Natural killer cell (primary cell): ENCODE measurements around the gene STX8. TPM values are rescaled to one million over a fixed set of nuclear protein-coding genes. Genes with fewer than 3 reads are reported as not detected.
"Not testable (repeated sequence)": the region's sequence is repeated elsewhere in the genome, so short reads cannot be mapped to it uniquely, and the experiment has no call there.

ENCODE experiments used
- ATAC-seq, 3 donors: fragments of 150-1000 bp in 2 of 3; fragments of 200-7000 bp in 1 of 3; cut with Tn5 transposase; 1 replicate in 1 of 3; 2 replicates in 2 of 3; pipeline ENCODE4 v1.10.0; 2021; ENCODE audit warnings: mild to moderate bottlenecking in 2 of 3, moderate library complexity in 2 of 3
- DNase-seq, 2 donors: peaks; one replicate each; pipeline versions ENCODE4 v3.0.0 to v3.0.0-alpha.2; 2013 to 2021; ENCODE audit warnings: mixed read lengths in 1 of 2
- H3K27ac ChIP-seq: one replicate; pipeline ENCODE4 v1.5.1; 2013; ENCODE audit warnings: mild to moderate bottlenecking, low read length
- H3K27me3 ChIP-seq: one replicate; pipeline ENCODE4 v1.6.1; 2013; ENCODE audit warnings: low read length; ENCODE audit not compliant: control insufficient read depth, insufficient read depth
- H3K36me3 ChIP-seq: one replicate; pipeline ENCODE4 v1.6.1; 2013; ENCODE audit warnings: low read length; ENCODE audit not compliant: control insufficient read depth, insufficient read depth
- H3K4me1 ChIP-seq: one replicate; pipeline ENCODE4 v1.6.1; 2013; ENCODE audit warnings: low read length; ENCODE audit not compliant: control insufficient read depth, insufficient read depth
- H3K4me3 ChIP-seq: one replicate; pipeline ENCODE4 v1.5.1; 2013; ENCODE audit warnings: low read length
- H3K9me3 ChIP-seq: one replicate; pipeline ENCODE4 v1.6.1; 2013; ENCODE audit warnings: low read length; ENCODE audit not compliant: control insufficient read depth, insufficient read depth
- H3K27ac Mint-ChIP-seq, 2 donors: one replicate each; pipeline ENCODE4 v1.8.0; 2022; ENCODE audit warnings: mild to moderate bottlenecking in 2 of 2, mixed read lengths in 2 of 2, moderate library complexity in 1 of 2
- H3K27me3 Mint-ChIP-seq, 2 donors: one replicate each; pipeline ENCODE4 v1.8.0; 2022; ENCODE audit warnings: low read depth in 2 of 2, mixed read lengths in 2 of 2
- H3K36me3 Mint-ChIP-seq: one replicate; pipeline ENCODE4 v1.8.0; 2022; ENCODE audit warnings: mixed read lengths
- H3K4me1 Mint-ChIP-seq, 2 donors: one replicate each; pipeline ENCODE4 v1.8.0; 2022; ENCODE audit warnings: mixed read lengths in 2 of 2
- H3K4me3 Mint-ChIP-seq: one replicate; pipeline ENCODE4 v1.8.0; 2022; ENCODE audit warnings: mild to moderate bottlenecking, moderate library complexity, mixed read lengths
- H3K9me3 Mint-ChIP-seq, 2 donors: one replicate each; pipeline ENCODE4 v1.8.0; 2022; ENCODE audit warnings: mixed read lengths in 2 of 2
- CTCF ChIP-seq: fragments of 200-600 bp; IDR thresholded peaks from one replicate; pipeline ENCODE4 v1.8.0; 2022; ENCODE audit warnings: antibody characterized with exemption
- WGBS: methylation state at CpG from one replicate; pipeline ENCODE4 v1.1.7; 2013; ENCODE audit warnings: missing lambda C conversion rate; ENCODE audit not compliant: insufficient coverage; 5-methylcytosine and 5-hydroxymethylcytosine counted together
- intact Hi-C: fragments of 100-400 bp; cut with micrococcal nuclease; formaldehyde crosslinking; loops from one replicate; pipeline ENCODE4 v1.14.2; 2022
- total RNA-seq, 4 donors: library from RNA; stranded (reverse); fragments of 120-200 nt in 1 of 4; gene quantifications; one replicate each; pipeline versions ENCODE4 v1.2.3 to v1.2.4, GENCODE V29; 2013 to 2022

Gene STX8
- total RNA-seq, 3 donors from 2014 or later (not counting 1 experiment from before 2014, with no cell fraction given), result 96.3 to 141 (median 120) TPM

- Mint-ChIP-seq H3K27ac (peak overlapping the region; percentile 6 to 70), H3K4me1 (peaks cover 41 to 45% of the 10 kb centered on the region in 2 donors), H3K9me3 (no peaks in the 10 kb centered on the region), H3K27me3 (no peaks in the 10 kb centered on the region), H3K36me3 (no peaks in the 10 kb centered on the region), H3K4me3 (peak overlapping the region; percentile 28)
- Histone ChIP-seq H3K36me3 (no peaks in the 10 kb centered on the region), H3K27ac (no peak overlapping the region), H3K4me1 (peaks cover 14% of the 10 kb centered on the region), H3K4me3 (no peak overlapping the region), H3K27me3 (no peaks in the 10 kb centered on the region), H3K9me3 (no peaks in the 10 kb centered on the region)
- no peak for TF ChIP-seq CTCF
- intact Hi-C loops, result no loop called here
- peak in 1 of 3 donors; percentile 57 for ATAC-seq
- 62% methylated on average over 5 of the region's 5 CpGs for WGBS
- DNase-seq, result no peak
These were observed 229.2 kb downstream of the STX8 start for GRCh38 chr17:9346296-9346926.

DNA sequence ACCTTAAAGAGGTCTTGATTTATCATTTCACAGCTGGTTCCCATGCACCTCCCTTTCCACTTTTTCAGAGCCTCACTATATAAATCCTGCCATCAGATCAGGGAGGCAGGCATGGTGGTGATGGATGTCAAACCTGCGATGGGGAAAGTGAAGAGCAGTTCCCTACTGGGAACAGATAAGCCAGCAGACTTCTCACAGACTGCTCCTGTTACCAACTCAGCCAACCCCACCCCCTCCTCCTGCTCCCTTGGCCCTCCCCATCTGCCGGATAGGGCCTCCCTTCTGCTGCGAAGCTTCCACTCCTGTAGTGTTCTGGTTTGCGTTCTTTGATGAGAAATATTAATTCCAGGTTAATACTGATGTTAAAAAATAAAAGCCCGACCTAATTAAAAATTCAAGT is 232.1 kb downstream of the STX8 start:
- Mint-ChIP-seq H3K36me3 (no peaks in the 10 kb centered on the region), H3K4me3 (no peak overlapping the region), H3K4me1 (peaks cover 38 to 41% of the 10 kb centered on the region in 2 donors), H3K27me3 (no peaks in the 10 kb centered on the region), H3K9me3 (no peaks in the 10 kb centered on the region), H3K27ac (peak overlapping the region in 1 of 2 donors; percentile 36)
- DNase-seq, result no peak
- H3K9me3 ChIP-seq, result no peaks in the 10 kb centered on the region
- intact Hi-C loops, result no loop called here
- no peak for ATAC-seq
- H3K27me3 ChIP-seq, result no peaks in the 10 kb centered on the region
- no peak for TF ChIP-seq CTCF
- H3K36me3 ChIP-seq, result no peaks in the 10 kb centered on the region
- WGBS, result no CpG with 5 or more reads among the region's 5 CpGs
- H3K27ac ChIP-seq, result no peak overlapping the region
- peaks cover 14% of the 10 kb centered on the region for H3K4me1 ChIP-seq
- H3K4me3 ChIP-seq, result no peak overlapping the region

GRCh38 chr17:9342225-9342624 is 233.4 kb downstream of the STX8 start:
- peaks cover 30 to 31% of the 10 kb centered on the region in 2 donors for H3K4me1 Mint-ChIP-seq
- H3K27me3 Mint-ChIP-seq, result no peaks in the 10 kb centered on the region
- H3K4me3 Mint-ChIP-seq, result no peak overlapping the region
- Histone ChIP-seq H3K4me3 (no peak overlapping the region), H3K27ac (no peak overlapping the region), H3K27me3 (no peaks in the 10 kb centered on the region), H3K36me3 (no peaks in the 10 kb centered on the region), H3K4me1 (peaks cover 14% of the 10 kb centered on the region), H3K9me3 (no peaks in the 10 kb centered on the region)
- intact Hi-C loops, result no loop called here
- TF ChIP-seq CTCF, result no peak
- no peaks in the 10 kb centered on the region for H3K9me3 Mint-ChIP-seq
- no peak for DNase-seq
- ATAC-seq, result no peak
- WGBS, result 96% methylated on average over 8 of the region's 8 CpGs
- no peaks in the 10 kb centered on the region for H3K36me3 Mint-ChIP-seq
- H3K27ac Mint-ChIP-seq, result peak overlapping the region in 1 of 2 donors; percentile 50

DNA sequence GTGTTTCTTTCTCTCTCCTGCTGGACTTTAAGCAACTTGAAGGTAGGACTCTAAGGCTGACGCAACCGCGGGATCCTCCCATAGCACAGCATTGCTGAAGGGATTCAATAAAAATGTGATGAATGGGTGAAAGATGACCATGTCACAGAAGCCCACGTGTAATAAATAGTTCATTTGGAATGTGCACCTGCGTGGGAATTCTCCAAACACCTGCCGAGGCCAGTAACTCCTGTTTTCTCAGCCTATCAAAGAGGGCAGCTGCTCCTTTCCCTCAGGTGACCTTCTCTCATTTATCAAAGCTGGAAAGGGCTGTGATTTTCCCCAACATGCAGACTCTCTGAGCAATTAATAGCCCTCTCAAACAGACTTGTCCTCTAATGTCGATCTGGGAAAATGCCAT is 235.7 kb downstream of the STX8 start:
- Histone ChIP-seq H3K27me3 (no peaks in the 10 kb centered on the region), H3K27ac (no peak overlapping the region), H3K4me3 (no peak overlapping the region), H3K9me3 (peaks cover 4% of the 10 kb centered on the region), H3K4me1 (no peaks in the 10 kb centered on the region), H3K36me3 (no peaks in the 10 kb centered on the region)
- ATAC-seq (no peak), DNase-seq (no peak)
- Mint-ChIP-seq H3K27ac (no peak overlapping the region), H3K27me3 (no peaks in the 10 kb centered on the region), H3K4me3 (no peak overlapping the region), H3K9me3 (peaks cover 3 to 7% of the 10 kb centered on the region in 2 donors), H3K4me1 (peaks cover 14 to 15% of the 10 kb centered on the region in 2 donors), H3K36me3 (peaks cover 11% of the 10 kb centered on the region)
- WGBS, result 99% methylated on average over 6 of the region's 7 CpGs
- intact Hi-C loops, result no loop called here
- TF ChIP-seq CTCF, result no peak

GRCh38 chr17:9339482-9339881 is 236.1 kb downstream of the STX8 start:
- Mint-ChIP-seq H3K4me1 (peaks cover 10 to 11% of the 10 kb centered on the region in 2 donors), H3K9me3 (peaks cover 6 to 12% of the 10 kb centered on the region in 2 donors), H3K36me3 (peaks cover 11% of the 10 kb centered on the region)
- DNase-seq, H3K27me3 Mint-ChIP-seq, H3K9me3 ChIP-seq, H3K4me3 Mint-ChIP-seq, ATAC-seq, H3K27ac Mint-ChIP-seq, H3K4me3 ChIP-seq, H3K27me3 ChIP-seq, H3K4me1 ChIP-seq, H3K36me3 ChIP-seq, intact Hi-C loops, H3K27ac ChIP-seq: not testable (repeated sequence)
- 86% methylated on average over 10 of the region's 10 CpGs for WGBS
